Erythroblast (primary cell): Measurements from ENCODE around the gene GTPBP3.

Source experiments
- GATA1 ChIP-seq: IDR thresholded peaks from 2 replicates; pipeline ENCODE4 v1.6.1; 2011; ENCODE audit warnings: low read depth, mild to moderate bottlenecking, control low read depth, low read length, moderate library complexity
- POLR2A ChIP-seq: IDR thresholded peaks from 2 replicates; pipeline ENCODE4 v1.6.1; 2011; ENCODE audit warnings: mild to moderate bottlenecking, low read length

- TF ChIP-seq POLR2A (no peak), GATA1 (no peak)
Observed at GRCh38 chr19:17338433-17339078, 1.2 kb downstream of the GTPBP3 start.
